GM12864 (cell line): Measurements from ENCODE around the gene IL31RA.

Experiments
- DNase-seq: peaks from one replicate; pipeline ENCODE4 v3.0.0-alpha.2; 2011; ENCODE audit warnings: low read depth
- H3K4me3 ChIP-seq: 2 replicates; pipeline ENCODE4 v1.5.1; 2011; ENCODE audit warnings: mild to moderate bottlenecking, low read depth, low read length, control low read depth
- TF ChIP-seq, protein P1 (sequence below): IDR thresholded peaks from 2 replicates; pipeline ENCODE4 v1.5.1; 2011; ENCODE audit warnings: low read depth, mild to moderate bottlenecking, moderate library complexity, low read length, control low read depth, inconsistent platforms; ENCODE audit errors: missing control alignments

Gene IL31RA

DNA sequence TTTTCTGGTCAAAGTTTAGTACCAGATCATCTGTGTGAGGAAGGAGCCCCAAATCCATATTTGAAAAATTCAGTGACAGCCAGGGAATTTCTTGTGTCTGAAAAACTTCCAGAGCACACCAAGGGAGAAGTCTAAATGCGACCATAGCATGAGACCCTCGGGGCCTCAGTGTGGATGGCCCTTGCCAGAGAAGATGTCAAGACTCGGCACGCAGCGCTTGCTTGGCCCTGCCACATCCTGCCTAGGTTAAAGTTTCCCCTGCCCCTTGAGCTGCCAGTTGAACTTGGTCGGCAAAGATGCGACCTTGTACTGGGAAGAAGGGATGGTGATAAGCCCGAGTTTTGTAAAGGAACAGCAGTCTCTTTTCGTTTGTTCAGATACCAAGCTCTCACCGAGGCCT is 65.8 kb downstream of the IL31RA start:
- no peak for DNase-seq
- TF ChIP-seq, protein P1, sequence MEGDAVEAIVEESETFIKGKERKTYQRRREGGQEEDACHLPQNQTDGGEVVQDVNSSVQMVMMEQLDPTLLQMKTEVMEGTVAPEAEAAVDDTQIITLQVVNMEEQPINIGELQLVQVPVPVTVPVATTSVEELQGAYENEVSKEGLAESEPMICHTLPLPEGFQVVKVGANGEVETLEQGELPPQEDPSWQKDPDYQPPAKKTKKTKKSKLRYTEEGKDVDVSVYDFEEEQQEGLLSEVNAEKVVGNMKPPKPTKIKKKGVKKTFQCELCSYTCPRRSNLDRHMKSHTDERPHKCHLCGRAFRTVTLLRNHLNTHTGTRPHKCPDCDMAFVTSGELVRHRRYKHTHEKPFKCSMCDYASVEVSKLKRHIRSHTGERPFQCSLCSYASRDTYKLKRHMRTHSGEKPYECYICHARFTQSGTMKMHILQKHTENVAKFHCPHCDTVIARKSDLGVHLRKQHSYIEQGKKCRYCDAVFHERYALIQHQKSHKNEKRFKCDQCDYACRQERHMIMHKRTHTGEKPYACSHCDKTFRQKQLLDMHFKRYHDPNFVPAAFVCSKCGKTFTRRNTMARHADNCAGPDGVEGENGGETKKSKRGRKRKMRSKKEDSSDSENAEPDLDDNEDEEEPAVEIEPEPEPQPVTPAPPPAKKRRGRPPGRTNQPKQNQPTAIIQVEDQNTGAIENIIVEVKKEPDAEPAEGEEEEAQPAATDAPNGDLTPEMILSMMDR, result no peak

DNA sequence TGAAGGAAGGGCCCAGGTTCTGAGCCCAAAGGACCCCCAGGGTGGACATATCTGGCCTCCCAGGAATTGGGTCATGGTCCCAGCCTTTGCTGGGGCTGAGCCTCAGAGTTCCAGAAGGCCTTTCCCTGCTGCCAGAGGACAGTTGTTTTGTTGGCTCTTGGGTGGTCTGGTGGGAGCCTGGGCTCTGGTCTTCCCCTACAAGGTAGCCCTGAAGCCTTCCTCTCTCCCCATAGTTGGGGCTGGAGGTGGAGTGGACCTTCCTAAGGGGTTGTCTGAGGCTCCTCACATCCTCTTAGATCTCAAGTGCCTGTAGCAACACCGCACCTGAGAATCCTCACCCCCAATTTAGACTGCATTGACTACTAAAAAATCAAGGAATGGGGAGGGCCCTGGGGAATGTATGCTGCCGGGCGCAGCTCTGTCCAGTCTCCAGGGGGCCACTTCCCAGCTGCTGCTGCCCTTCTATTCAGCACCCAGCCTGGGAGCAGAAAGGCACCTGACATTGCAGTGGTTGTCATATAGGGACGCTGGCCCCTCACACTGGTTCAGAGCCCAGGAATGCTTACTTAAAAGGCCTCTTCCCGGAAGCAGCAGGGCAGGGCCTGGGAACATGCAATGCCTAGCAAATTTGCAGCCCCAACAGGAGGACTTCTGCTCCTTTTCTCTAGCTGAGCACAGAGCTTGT is 66.4 kb downstream of the IL31RA start:
- TF ChIP-seq, protein P1, result no peak
- DNase-seq, result no peak
- H3K4me3 ChIP-seq, result no peak overlapping the region

More for the DNA sequence above, 65.8 kb downstream of the IL31RA start:
- no peak overlapping the region for H3K4me3 ChIP-seq

DNA sequence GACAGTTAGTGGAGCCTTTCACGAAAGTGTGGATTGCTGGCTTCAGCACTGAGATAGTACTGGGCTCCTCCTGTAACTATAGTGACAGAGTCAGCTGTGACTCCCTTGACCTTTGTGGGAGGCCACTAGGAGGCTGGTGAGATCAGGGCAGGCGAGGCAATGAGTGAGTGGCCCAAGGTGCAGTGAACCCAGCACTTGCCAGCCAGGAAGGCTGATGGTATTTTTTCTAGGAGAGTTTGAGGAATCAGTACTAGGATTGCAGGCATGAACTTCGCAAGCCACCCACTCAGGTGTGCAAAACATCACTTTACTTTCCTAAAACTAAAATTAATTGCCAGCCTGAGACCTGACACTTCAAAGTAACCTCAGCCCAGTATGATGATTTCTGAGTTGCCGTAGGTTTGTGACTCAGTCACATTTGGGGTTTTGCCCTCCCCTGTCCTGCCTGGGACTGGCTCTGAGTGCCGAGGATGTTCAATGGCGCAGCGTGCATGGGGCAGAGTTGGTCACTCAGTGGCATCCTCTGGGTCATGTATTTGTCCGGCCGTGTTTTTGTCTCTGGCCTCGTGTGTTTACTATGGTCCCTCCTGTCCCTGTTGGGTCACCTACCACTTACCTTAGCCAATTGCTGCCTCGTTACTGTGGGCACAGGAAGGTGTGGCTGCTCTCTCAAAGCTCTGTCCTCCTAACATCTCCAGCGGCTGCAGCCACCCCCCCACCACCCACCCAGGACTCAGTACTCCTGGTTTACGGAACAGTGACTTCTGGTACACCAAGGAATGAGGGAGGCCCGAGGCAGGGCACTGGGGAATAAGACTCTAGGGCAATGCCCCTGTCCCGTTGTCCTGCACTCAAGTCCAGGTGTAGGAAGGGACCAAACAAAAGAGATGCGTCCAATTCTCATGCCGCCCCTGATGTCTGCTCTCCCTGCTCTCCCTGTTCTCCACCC is 67.2 kb downstream of the IL31RA start:
- TF ChIP-seq, protein P1, result no peak
- no peak for DNase-seq
- H3K4me3 ChIP-seq, result no peak overlapping the region

DNA sequence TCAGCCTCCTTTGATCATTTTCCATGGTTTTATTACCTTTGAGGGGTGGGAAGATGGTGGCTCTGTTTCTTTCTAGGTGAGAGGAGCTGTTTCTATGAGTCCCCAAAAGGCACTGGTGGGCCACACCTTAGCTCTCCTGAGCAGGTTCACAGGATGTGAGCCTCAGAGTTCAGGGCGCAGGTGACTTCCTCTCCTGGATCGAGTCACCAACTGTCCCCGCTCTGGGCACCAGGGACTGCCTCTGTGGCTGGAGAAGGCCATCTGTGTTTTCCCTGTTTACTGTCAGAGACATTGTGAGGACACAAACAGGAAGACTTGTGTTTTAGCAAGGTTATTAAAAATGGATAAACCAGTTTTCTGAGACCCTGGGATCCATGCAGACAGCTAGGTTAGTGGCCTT is 68.5 kb downstream of the IL31RA start:
- TF ChIP-seq, protein P1, result no peak
- no peak overlapping the region for H3K4me3 ChIP-seq
- no peak for DNase-seq

DNA sequence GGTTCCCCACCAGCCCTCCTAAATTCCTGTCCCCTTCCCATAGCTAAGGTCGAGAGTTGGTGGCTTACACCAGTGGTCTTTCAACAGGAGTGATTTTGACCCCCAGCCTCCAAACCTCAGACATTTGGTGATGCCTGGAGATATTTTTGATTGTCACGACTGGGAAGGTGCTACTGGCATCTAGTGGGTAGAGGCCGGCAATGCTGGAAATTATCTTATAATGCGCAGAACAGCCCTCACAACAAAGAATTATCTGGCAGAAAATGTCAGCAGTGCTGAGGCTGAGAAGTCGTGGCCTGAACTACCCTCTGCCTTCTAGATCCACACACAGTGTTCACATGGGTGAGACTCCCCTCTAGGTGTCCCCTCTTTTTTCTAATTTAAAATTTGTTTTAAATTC is 69.6 kb downstream of the IL31RA start:
- no peak overlapping the region for H3K4me3 ChIP-seq
- TF ChIP-seq, protein P1, result peak; percentile 11
- DNase-seq, result no peak

DNA sequence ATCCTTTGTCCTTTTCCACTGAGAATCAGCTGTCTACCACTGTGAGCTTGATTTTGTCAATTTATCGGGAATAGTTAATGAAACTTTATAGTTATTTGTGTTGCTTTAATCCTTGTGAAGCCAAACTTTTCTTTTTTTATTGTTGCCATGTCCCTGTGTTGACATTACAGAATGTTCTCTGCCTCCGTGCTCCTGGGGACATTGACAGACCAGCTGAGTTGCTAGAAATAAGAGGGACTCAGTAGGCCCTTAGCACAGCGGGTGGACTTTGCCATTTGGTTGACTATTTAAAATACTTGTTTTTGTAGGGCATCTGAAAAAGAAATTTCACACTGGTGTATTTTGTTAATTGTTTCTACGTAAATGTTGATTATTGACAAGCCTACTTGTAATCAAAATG is 70.5 kb downstream of the IL31RA start:
- DNase-seq, result no peak
- H3K4me3 ChIP-seq, result no peak overlapping the region
- TF ChIP-seq, protein P1, result no peak
